ENCODE data around the gene HERC3.

The HERC3 gene

DNA sequence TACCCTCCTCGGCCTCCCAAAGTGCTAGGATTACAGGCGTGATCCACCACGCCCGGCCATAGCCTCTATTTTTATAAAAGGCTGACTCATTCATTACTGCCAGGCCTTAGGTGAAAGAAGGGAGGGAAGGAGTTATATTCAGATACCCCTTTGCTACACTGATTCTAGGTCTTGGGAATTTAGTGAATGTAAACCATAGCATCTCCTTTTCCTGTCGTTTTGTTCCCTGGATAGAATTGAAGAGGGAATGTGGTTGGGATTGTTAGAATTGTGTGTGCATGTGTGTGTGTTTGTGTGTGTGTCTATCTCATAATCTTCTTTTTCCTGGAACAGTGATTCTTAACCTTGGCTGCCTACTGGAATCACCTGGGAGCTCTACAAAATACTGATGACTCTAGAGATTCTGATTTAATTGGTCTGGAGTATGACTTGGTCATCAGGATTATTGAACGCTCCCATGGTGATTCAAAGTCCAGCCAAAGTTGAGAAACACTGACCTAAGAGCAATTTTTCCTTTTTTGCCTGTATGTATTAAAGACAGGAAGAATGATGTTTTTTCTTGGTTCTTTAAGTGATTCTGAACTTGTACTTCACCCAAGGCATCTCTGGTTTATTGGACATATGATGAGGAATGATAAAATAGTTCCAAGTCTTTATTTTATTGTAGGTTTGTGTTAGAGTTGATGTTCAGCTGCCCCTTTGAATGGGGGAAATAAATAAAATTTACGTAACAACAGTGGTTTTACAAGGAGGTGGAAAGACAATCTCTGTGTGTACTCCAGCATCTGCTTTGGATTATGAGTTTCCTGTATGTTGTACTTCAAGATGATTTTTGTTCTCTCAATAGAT, 68.4 kb downstream of the HERC3 start:
- no peak for DNase-seq

DNA sequence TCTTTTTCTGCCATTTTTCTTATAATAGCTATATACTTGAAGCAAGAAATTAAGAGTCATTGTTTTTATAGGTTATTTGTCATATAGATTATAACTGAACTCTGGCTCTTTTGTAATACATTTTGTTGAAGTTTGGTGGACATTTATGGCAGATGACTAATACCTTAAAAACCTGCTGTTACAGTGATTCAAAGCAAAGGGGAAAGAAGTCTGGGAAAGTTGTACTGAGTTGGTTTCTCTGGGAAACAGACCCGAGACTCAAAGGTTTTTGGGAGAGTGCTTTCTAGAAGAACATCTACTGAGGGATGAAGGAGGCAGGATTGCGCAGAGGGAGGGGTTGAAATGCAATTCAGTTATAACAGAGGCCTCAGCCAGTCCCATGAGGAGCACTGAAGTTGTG, 69.5 kb downstream of the HERC3 start:
- no peak for DNase-seq

DNA sequence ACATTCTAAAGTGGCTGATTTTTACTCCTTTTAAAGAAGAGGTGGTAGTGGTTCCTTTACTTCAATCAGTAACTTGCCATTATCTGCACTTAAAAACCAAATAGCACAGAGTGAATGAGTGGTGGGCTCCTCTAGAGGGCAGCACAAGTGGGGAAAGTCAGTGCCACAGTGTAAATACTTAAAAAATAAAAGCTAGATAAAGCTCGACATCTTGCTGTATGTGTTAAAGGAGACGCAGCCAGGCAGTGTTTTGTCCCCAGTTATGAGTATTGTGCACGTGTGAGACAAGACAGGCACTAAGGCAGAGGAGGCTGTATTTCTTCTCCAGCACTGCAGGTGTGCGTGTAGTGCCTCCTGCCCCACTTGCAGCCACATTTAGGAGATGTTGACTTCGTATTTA, 80.7 kb downstream of the HERC3 start:
- DNase-seq: no peak

DNA sequence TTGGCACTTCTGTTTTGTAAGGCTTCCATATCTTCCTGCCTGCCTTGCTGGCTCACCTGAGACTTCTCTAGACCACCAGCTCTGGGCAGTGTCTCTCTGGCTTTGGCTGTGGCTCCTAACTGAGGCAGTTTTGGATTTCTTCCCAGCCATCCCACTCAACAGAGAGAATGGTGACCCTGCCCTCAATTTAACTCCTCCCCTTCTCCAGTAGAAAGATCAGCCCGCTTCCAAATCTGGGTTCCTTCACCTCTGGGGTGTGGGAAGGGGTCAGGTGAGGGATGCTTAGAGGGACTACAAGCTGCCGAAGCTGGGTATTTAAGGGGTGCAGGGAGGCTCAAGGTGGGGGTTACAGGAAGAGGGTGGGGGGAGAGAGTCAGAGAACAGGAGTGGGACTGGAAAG, 81.6 kb downstream of the HERC3 start:
- DNase-seq: no peak

DNA sequence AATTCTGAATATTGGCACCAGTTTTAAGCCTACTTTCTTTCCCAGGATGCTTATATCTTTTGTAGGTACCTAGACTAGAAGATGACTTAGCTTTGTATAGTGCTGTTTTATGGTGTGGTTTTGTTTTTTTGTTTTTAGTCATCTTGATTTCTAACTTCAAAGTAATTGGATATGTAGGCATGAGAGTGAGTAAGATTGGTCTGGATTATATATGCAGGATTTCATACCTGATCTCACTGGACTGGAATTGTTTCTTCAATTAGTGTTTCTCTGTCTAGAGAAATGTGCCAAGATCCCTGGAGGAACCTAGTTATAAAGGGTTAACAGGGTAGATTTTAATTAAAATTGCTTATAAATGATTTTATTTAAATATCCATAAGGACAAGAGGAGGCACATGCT, 82.3 kb downstream of the HERC3 start:
- DNase-seq: no peak

DNA sequence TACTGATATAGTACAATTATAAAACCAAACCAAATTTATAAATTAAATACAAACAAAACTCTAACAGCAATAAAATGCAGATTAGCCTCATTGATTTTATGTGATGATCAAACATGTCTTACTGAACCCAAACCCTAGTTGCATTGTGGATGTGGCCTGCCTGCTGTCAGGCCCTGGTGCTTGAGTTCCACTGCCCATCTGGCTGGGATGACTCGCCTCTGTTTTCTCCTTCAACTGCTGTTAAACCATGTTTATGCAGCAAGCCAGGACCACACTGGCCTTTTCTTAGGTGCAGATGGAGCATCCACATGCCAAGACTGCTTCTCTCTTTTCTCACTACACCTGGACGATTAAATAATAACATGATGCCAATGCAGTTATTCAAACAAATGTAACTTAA, 82.7 kb downstream of the HERC3 start:
- no peak for DNase-seq

DNA sequence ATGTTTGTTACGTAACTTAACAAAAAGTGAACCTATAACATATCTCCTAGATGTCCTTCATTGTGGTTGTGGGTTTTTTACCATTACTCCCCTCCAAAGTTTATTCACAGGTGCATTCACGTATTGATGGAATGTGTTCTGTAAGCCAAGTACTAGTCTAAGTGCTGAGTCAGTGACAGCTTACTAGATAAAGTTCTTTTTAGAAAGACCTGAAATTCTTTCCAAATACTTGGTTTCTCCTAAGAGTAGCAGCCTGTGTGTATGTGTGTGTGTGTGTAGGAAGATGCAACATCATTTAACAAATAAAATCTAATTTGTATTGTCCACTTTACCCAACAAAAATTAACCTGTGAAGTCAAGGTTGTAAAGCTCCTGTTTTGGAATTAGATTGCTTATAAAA, 83.3 kb downstream of the HERC3 start:
- no peak for DNase-seq

DNA sequence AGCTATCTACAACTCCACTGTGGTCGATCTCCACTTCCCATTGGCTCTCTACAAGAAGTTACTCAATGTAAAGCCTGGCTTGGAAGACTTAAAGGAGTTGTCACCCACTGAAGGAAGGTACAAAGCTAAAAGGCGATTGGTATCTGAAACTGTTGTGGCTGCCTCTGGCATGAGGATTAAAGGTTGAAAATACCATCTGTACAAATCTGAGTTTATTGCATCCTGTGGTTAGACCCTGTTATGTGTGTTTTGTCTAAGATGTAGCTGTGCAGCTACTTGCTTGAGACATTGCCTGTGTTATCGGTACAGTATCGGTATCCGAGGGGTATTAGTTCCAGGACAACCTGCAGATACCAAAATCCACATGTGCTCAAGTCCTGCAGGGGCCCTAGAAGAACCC, 88.9 kb downstream of the HERC3 start:
- DNase-seq: no peak

DNA sequence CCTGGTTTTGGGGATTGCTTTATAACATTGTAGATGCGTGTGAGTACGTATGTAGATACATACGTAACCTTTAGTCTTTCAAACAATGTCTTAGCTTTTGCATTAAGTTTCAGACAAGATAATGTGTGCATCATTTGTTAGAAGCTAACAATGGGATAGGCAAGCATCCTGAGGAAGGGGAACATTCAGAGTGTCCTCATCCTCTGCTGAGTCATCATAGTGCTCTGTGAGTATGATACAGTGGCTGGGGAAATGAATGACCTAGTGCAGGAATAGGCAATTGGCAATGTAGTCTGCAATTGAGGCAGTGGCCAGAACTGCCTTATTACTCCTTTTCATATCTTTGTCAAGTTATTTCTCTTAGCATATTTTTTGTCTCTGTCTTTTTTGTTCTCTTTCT, 98.1 kb downstream of the HERC3 start:
- no peak for DNase-seq

DNA sequence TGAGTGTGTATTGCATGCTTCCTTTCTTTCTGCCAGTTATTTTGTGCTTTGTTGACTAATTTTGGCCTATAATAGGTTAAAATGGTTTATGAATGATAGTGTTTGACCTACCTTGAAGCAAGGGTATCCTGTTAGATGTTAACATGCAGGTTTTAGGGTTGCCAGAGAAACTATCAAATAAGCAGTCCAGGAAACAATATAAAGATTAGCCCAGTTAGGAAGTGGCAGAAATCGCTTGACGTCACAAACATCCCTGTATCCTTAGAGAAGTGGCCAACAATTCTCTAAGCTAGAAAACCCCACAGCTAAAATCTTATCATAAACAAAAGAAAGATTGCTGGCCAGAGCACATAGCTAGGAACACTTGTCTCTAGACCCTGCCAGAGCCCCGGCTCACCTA, 101.5 kb downstream of the HERC3 start:
- DNase-seq: no peak

DNA sequence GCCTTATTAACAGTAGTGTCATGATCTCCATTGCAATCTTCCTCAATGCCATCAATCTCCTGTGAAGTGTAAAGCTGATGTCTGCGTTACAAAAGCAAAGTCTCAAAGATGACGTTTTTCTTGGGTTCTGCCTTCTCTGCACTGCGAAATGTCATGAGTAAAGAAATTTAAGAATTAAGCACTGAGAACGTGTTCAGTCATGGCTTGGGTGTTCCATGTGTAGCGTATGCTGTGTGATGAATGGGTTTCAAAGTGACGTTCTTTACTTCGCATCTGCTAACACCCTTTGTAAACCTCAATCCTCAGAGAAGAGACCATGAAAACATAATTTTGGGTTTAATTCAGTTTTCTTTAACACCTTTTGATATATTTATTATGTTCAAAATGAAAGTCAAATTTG, 104.3 kb downstream of the HERC3 start:
- DNase-seq: no peak

DNA sequence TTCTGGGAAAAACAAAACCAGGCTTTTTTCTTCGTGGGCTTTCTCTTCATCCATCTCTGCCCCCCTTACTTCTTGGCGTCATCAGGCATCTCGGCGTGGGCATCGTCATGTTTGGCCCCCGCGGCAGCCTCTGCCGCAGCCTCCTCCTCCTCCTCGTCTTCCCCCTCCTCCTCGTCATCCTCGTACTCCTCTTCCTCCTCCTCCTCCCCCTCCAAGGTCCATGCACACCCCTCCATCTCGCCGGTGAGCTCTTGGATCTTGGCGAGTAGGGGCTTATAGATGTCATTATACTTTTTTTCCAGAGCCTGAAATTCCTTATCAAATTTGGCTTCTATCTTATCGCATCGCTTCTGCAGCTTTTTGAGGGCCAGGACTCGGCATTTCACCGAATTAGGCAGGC, 104.9 kb downstream of the HERC3 start:
- DNase-seq: no peak

DNA sequence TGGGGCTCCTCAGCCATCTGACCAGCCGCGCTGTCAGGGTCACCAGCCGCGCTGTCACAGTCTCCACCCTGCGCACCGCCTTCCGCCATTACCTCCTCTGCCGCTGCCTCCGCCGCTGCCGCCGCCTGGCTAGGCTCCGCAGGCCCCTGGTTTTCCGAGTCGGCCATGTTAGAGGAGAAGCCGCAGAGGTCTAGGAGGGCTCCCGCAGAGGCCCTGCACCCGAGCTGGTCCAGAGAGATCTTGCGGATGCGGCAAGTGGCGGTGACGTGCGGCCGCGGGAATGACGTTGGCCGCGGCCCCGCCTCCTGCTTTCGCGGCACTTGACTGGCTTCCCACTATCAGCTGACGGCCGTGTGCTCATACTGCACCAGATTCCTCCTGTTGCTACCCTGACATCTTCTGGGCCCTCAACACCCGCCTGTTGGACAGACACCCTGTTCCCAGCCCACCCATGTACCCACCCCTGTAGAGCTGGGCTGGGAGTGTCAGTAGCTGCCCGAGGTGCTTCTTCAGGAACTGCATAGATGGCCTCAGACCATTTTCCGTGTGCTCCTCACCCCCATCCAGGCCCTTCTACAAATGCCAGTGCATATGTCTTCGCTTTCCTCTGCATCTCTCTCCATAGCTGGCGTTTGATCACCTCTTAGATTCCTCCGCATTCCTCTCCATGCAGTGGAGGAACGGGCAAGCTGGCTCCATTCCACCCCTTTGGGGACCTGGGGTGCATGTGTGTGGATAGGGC, 105.5 kb downstream of the HERC3 start, which contains the start of gene NAP1L5:
Gene NAP1L5, minus strand, starts transcription at position 242 of the 742 bp plus-strand sequence. Its CDS starts 75 bp downstream, at position 167.
- DNase-seq: peak; percentile 59

DNA sequence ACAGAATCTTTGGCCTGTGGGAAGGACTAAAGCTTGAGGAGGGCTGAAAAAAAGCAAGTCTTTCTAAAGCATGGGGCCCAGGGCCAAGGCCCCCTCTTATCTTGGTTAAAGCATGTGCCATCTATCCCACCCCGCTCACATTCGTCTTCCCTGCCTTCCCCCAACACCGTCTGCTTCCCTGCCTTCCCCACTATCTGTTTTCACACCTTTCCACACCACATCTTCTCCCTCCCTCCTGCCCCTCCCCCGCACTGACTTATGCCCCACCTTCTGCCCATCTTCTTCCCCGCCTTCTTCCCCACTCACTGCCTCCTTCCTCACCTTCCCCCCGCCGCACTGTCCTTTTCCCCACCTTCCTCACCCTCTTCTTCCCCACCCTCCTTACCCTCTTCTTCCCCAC, 106.2 kb downstream of the HERC3 start:
- no peak for DNase-seq

DNA sequence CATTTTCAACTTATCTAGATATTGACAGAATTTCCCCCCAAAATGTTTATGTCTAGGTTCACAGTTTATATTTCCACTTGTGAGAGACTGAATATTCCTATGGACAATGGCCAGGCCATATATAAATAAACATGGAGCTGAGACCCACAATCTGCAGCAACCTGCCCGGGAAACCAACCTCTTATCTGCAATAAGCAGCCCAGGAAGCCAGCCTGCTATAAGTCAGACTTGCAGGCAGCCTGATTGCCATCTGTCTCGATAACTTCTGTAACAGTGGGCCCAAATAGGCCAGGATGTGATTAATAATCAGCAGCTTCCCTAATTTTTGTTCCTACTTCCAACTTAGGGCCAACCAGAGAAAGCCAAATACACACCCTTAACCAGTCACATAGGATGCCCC, 110.5 kb downstream of the HERC3 start:
- DNase-seq: no peak

DNA sequence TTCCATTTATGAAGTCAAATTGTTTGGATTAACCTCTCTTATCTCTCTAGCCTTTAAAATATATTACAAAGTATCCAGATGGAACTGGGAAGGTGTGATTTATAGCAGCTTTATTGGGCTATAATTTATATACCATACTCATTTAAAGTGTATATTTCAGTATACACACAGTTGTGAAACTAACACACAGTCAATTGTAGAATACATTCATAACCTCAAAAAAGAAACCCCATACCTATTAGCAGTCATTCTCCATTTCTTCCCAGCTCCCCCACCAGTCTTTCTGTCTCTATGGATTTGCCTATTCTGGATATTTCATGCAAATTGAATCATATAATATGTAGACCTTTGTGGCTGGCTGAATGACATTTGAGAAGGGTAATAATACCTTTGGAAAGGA, 112.9 kb downstream of the HERC3 start:
- DNase-seq: no peak

DNA sequence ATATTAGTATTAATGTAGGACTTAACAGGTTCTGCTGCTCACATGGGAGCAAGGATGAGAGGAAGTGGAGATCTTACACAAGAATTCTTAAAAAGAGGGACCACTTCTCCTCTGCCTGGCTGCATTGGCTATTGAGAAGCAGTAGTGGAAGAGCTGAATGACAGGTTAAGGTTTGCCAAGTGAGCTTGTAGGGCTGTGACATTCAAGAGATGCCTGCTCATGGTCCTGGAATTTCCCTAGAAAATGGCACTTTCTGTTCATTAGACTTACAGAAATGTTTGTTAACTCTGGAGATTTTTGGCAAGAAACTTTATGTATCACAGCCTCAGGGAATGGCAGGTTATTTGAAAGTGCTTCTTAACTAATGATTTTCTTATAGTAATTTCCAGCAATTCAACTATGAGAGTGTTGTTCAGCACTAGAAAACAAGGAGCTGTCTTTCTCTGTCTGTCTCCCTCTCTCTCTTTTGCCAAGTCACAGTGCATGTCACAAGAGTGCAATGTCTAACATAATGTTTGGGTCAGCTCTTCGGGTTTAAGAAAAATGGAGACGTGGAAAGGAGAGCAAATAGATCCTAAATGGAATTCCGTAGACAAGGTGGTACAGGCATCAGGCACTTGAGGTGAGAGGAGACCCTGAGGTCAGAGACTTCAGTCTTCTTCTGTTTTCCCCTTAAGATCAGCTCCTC, 113.7 kb downstream of the HERC3 start:
- no peak for DNase-seq

DNA sequence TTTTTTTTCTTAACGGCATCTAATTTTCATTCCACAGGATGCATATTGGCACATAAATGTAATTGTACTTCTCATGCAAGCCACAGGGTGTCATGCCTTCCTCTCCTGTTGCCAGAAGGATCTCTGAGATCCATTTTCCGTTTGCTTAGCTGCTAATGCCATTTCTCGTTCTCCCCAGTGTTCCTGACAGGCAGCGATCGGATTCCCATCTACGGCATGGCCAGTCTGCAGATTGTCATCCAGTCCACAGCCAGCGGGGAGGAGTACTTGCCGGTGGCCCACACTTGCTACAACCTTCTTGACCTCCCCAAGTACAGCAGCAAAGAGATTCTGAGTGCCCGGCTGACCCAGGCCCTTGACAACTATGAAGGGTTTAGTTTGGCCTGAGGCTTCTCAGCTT, 114.3 kb downstream of the HERC3 start:
- DNase-seq: no peak

DNA sequence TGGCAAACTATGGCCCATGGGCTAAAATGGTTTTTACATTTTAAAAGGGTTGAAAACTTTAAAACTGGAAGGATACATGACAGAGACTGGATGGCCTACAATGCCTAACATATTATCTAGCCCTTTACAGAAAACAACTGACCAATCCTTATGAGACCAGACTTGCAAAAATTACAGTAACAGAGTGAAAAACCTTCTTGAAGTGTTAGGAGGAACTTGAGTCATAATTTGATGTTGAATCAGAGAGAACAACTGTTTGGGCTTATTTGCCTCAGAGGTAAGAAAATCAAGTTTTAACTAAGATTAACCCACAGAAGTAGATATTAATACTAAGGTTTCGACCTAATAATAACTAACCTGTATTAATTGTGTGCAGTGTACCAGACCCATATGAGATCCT, 117.7 kb downstream of the HERC3 start:
- no peak for DNase-seq

DNA sequence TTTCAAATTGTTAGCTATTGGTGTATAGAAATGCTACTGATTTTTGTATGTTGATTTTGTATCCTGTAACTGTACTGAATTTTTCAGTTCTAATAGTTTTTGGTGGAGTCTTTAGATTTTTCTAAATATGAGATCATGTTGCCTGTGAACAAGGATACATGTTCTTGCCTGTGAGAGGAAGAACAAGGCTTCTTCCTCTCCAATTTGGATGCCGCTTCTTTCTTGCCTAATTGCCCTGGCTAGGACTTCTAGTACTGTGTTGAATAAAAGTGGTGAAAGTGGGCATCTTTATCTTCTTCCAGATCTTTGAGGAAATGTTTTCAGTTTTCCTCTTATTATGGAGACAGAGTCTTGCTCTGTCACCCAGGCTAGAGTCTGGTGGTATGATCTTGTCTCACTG, 121.5 kb downstream of the HERC3 start:
- DNase-seq: no peak

DNA sequence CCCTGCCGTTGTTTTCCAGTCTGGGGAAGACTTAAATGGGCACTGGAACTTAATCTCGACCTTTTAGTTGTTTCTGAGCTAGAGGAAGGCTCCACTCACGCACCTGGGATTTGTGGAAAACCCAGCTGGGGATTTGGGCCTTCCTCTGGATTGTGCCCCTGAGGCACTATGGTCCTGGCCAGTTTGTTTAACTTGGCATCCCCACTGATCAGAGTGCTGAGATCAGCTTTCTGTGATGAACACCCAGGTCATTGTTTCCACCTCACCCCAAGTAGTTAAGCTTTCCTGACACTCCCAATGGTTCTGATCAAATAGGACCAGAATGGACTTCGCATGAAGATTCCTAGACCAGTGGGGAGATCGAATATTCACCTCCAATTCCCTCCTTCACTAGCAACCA, 125.8 kb downstream of the HERC3 start:
- DNase-seq: no peak

DNA sequence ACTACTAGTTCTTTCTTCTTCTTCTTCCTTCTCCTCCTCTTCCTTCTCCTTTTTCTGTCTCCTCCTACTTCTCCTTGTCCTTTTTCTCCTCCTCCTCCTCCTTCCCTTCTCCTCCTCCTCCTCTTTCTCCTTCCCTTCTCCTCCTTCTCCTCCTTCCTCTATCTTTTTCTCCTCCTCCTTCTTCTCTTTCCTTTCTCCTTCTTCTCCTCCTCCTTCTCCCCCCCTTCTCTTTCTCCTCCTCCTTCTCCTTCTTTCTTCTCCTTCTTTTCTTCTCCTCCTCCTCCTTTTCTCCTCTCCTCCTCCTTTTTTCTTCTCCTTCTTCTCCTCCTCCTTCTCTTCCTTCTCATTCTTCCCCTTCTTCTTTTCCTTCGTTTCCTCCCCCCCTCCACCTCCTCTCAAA, 127.1 kb downstream of the HERC3 start:
- DNase-seq: no peak

Measured in effector CD4-positive, alpha-beta T cell (primary cell).